ENCODE measurements around the gene HPS4. TPM values are rescaled to one million over a fixed set of nuclear protein-coding genes. Genes with fewer than 3 reads are reported as not detected.

Gene HPS4
- polyA plus RNA-seq, 2 of the 4 experiments (the other 2 are of a cell fraction) = 12.7 to 30.2 TPM

DNA sequence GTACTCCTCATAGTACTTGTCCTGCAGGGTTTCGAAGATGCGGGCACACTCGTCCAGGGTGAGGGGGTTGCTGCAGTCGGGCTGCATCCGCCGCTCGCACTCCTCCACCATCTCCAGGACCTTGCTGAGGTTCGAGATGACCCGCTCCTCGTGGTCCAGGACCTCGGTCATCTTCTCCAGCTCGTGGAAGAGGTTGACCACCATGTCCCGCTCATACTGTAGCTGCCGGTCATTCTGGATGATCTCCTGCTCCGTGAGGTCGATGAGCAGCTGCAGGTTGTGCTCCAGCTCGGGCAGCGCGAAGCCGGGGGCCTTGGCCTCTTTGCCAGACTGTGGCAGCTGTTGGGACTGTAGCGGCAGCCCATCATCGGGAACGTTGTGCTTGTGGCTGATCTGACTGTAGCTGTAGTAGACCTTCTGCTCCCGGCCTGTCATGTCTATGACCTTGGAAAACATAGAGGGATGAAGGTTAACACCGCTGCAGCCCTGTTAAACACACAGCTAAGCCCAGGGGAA is 15.7 kb upstream of the HPS4 start (continued):
- TF ChIP-seq JUN (IDR thresholded peaks at IDR 0.05) (no peak), EHF (CRISPR knock-in tag; IDR thresholded peaks at IDR 0.05) (no peak), HOXA7 (CRISPR knock-in tag; IDR thresholded peaks at IDR 0.05) (no peak), CHD4 (IDR thresholded peaks at IDR 0.05; ENCODE audit: borderline replicate concordance) (no peak), PHF8 (IDR thresholded peaks at IDR 0.05; ENCODE audit: borderline replicate concordance, low read depth) (no peak), ZC3H11A (IDR thresholded peaks at IDR 0.05) (no peak), HOXB5 (CRISPR knock-in tag; IDR thresholded peaks at IDR 0.05) (no peak)

- DNase-seq (ENCODE audit: low read depth in 1 of 2, low spot score in 1 of 2) (no peak), ATAC-seq (no peak), FAIRE-seq (no peak)
- H3K4me2 ChIP-seq = no peak overlapping the region
- no peaks in the 10 kb centered on the region for H3K9me3 ChIP-seq
- H3K4me1 ChIP-seq = no peaks in the 10 kb centered on the region
- no peak overlapping the region for H3K27ac ChIP-seq
- CTCF ChIA-PET = interaction anchor here (0.8 to 1.9 kb wide), 3 partner anchors 10 to 169 kb away, joined by 3 to 5 read pairs (median 3); no protein-coding TSS in a partner anchor
- POLR2A ChIA-PET = no interaction called here
- no peak for TF ChIP-seq EHF (CRISPR knock-in tag; IDR thresholded peaks at IDR 0.05)
- TF ChIP-seq CEBPB (IDR thresholded peaks at IDR 0.05) = no peak
- no peak for TF ChIP-seq HOXA7 (CRISPR knock-in tag; IDR thresholded peaks at IDR 0.05)
- TF ChIP-seq, protein P1, sequence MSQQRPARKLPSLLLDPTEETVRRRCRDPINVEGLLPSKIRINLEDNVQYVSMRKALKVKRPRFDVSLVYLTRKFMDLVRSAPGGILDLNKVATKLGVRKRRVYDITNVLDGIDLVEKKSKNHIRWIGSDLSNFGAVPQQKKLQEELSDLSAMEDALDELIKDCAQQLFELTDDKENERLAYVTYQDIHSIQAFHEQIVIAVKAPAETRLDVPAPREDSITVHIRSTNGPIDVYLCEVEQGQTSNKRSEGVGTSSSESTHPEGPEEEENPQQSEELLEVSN (IDR thresholded peaks at IDR 0.05; ENCODE audit: borderline replicate concordance, low read depth) = no peak
- TF ChIP-seq REST (IDR thresholded peaks at IDR 0.05) = no peak
- TF ChIP-seq POLR2A (IDR thresholded peaks at IDR 0.05; ENCODE audit: low read length) = no peak
- TF ChIP-seq CBX2 (IDR thresholded peaks at IDR 0.05; ENCODE audit: borderline replicate concordance, low read depth) = no peak
- no peak for TF ChIP-seq HEYL (CRISPR knock-in tag; IDR thresholded peaks at IDR 0.05)
- no peak for TF ChIP-seq ZC3H11A (IDR thresholded peaks at IDR 0.05)
- TF ChIP-seq RAD21 (conservative IDR thresholded peaks at IDR 0.05 in 1 of 2, IDR thresholded peaks at IDR 0.05 in 1 of 2) = no peak
- no peak for TF ChIP-seq BHLHE40 (IDR thresholded peaks at IDR 0.05; ENCODE audit: low read depth, low read length)
- no peak for TF ChIP-seq TP53 (CRISPR knock-in tag; IDR thresholded peaks at IDR 0.05)
- no peak for TF ChIP-seq POLR2AphosphoS2 (conservative IDR thresholded peaks at IDR 0.05; ENCODE audit: low read length)
- TF ChIP-seq, protein P2, sequence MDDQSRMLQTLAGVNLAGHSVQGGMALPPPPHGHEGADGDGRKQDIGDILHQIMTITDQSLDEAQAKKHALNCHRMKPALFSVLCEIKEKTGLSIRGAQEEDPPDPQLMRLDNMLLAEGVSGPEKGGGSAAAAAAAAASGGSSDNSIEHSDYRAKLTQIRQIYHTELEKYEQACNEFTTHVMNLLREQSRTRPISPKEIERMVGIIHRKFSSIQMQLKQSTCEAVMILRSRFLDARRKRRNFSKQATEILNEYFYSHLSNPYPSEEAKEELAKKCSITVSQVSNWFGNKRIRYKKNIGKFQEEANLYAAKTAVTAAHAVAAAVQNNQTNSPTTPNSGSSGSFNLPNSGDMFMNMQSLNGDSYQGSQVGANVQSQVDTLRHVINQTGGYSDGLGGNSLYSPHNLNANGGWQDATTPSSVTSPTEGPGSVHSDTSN (IDR thresholded peaks at IDR 0.05) = no peak
- H3K4me3 ChIP-seq = no peak overlapping the region
- WGBS (ENCODE audit: missing lambda C conversion rate) = 88% methylated on average over 4 of the region's 4 CpGs
These were observed 12.9 kb upstream of the HPS4 start for GRCh38 chr22:26496456-26496855.

DNA sequence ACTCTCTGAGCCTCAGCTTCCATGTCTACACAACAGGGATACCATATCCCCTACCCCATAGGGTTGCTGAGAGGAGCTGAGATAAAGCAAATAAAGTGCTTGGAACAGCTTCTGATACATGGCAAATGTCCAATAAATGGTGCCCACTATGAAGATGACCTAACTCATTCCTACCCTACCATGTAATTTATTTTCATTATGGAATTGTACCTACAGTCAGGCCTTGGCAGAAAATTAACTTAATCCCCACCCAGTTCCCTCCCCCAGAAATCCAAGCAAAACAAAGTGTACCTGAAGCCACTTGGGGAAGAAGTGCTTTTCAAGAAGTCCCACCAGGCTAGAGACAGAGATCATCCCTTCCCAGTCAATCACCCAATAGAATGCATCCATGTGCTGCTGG is 10.9 kb upstream of the HPS4 start:
- no peaks in the 10 kb centered on the region for H3K9me3 ChIP-seq
- H3K27ac ChIP-seq = no peak overlapping the region
- TF ChIP-seq JUNB (IDR thresholded peaks at IDR 0.05) (no peak), REST (IDR thresholded peaks at IDR 0.05) (no peak), RFX5 (IDR thresholded peaks at IDR 0.05) (no peak), FOSB (CRISPR knock-in tag; IDR thresholded peaks at IDR 0.05) (no peak), GATA3 (IDR thresholded peaks at IDR 0.05; ENCODE audit: borderline replicate concordance) (no peak), POLR2A (IDR thresholded peaks at IDR 0.05; ENCODE audit: low read length) (no peak)
- H3K4me1 ChIP-seq = no peaks in the 10 kb centered on the region
- ChIA-PET CTCF (interaction anchor here (0.5 kb wide), 1 partner anchor 95 kb away, joined by 3 read pairs; no protein-coding TSS in a partner anchor), POLR2A (interaction anchor here (0.9 to 1.0 kb wide), 2 partner anchors 10 to 12 kb away, joined by 3 to 4 read pairs; no protein-coding TSS in a partner anchor)
- FAIRE-seq (no peak), DNase-seq (ENCODE audit: low read depth in 1 of 2, low spot score in 1 of 2) (no peak), ATAC-seq (no peak)
- no peak overlapping the region for H3K4me3 ChIP-seq
- H3K4me2 ChIP-seq = no peak overlapping the region

All from A549 (cell line).